ENCODE results near the gene FEM1B.

FEM1B gene

GRCh38 chr15:68307131-68307928 is 29.8 kb downstream of the FEM1B start:
- DNase-seq (ENCODE audit: low spot score), result no peak

- no peak for DNase-seq (ENCODE audit: low spot score)
Measured at GRCh38 chr15:68309024-68309423, 31.5 kb downstream of the FEM1B start.

GRCh38 chr15:68310178-68310803 is 32.7 kb downstream of the FEM1B start:
- no peak for DNase-seq (ENCODE audit: low spot score)

DNA sequence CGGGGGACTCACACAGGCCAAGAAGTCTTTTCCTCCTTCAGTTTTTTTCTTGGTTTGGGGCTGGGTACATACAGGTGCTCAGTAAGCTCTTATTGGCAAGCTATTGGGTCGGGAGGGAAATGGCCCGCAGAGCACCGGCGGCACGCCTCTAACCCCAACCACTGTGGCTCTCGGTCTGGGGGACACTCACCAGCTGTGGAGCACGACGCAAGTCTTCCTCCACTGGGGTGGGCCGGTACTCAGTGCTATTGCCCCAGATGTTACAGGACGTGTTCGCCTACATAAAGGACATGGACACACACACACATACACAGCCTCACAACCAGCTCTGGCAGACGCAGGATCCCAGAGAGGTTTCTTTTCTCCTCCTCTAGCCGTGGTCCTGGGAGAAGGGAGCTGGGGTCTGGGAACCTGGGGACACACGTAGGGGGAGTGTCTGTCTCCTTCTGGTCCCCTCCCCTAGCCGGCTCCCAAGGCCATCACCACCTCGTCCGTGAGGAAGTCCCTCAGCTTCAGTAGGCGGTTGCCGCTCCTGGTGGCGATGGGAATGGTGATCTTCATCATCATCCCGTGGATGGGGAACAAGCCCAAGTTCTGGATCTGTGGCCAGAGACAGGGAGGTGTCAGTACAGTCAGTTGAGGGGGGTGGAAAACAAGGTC is 33.4 kb downstream of the FEM1B start:
- no peak for DNase-seq (ENCODE audit: low spot score)

DNA sequence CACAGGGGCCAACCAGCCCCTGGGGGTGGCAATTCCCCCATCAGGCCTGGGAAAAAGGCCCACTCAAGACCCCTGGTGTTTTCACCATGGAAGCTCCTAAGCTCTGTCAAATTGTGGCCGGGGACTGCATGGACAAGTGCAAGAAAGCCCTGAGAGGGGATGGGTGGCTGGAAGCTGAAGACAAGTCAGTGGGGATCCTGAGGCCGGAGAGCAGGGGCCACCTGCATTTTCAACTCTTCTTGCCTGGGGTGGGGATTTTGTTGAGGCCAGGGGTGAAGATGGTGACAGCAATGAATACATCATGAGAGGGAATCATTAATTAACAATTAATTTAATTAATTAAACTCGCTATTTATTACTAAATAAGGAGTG is 33.9 kb downstream of the FEM1B start:
- no peak for DNase-seq (ENCODE audit: low spot score)

DNA sequence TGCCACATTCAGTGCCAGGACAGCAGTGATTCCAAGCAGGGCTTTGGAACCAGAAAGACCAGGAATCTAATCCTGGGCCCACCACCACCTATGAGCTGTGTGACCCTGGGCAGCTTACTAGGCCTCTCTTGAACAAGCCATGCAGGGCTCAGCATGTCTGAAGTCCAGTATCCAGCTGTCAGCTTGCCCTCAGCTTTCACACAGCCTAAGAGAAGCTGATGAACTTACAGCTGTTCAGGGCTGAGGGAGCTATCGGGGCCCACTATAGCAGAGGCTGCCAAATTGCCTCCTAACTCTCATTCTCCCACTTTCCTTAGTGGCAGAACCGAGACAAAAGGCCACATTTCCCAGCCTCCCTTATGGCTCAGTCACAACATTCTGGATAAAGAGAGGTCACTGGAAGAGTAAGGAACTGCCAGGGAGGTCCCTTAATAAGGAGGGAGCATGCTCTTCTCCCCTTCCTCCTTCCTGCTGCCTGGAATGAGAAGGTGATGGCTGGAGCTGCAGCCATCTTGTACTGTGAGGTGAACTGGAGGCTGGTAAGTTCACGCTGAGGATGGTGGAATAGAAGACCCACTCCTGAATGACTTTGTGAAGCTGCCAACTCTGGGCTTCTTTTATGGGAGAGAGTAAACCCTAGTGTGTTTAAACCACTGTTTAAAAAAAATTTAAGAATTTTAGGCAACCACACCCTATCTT is 34.5 kb downstream of the FEM1B start:
- no peak for DNase-seq (ENCODE audit: low spot score)

GRCh38 chr15:68312701-68313204 is 35.2 kb downstream of the FEM1B start:
- no peak for DNase-seq (ENCODE audit: low spot score)

DNA sequence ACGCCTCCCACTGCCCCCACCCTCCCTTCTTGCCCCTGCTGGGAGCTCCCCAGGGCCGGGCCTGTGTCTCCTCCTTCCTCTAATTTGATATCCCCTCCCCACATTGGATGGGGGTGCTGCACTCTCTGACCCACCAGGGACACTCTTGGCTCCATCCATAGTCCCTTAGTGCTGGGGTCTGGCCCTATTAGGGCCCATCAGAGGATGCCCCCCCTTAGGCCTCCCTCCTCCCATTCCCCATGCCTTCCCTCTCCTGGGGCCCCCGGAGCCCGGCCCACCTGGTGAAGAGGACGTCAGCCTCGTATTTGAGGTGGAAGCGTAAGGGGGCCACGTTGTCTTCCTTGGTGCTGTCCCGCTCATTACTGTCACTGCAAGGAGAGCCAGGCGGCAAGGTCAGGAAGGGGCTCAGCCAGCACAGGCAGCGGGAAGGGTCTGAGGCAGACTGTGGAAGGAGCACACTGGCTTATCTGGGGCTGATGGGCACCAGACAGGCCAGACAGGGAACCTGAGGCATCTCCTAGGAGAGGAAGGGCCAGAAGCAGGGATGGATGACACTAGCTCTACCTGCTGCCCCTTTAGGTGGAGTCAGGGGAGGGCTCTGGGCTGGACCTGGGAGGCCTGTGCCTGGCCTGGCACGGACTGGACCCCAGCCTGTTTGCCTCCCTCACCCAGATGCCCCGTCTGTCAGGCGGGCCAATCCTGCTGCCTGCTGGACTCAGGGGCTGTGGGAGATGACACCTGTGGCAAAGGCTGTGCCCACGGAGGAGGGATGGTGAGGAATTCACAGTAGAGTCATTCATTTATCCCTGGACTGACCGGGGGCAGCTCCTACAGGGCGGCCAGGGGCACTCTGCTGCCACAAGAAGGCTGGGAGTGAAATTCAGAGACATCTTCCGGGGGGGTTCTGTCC is 36.2 kb downstream of the FEM1B start:
- no peak for DNase-seq (ENCODE audit: low spot score)

DNA sequence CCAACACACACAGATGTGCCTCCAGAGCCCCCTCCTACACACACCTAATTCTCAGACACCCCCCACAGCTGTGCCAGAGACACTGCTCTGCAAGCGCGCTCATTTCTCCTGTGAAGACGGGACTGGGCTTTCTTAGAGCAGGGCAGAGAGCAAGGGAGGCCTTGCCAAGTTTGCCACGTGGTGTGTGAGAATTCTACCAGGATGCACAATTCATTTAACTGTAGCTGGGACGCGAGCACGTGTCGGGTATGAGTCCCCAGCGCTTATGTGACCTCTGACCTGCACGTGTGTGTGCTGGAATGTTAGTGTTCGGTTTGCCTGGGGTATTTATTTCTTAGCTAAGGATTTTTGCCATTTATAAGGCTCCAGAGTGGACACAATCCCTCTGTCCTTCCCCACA is 37.0 kb downstream of the FEM1B start:
- no peak for DNase-seq (ENCODE audit: low spot score)

GRCh38 chr15:68315035-68315434 is 37.5 kb downstream of the FEM1B start:
- no peak for DNase-seq (ENCODE audit: low spot score)

DNA sequence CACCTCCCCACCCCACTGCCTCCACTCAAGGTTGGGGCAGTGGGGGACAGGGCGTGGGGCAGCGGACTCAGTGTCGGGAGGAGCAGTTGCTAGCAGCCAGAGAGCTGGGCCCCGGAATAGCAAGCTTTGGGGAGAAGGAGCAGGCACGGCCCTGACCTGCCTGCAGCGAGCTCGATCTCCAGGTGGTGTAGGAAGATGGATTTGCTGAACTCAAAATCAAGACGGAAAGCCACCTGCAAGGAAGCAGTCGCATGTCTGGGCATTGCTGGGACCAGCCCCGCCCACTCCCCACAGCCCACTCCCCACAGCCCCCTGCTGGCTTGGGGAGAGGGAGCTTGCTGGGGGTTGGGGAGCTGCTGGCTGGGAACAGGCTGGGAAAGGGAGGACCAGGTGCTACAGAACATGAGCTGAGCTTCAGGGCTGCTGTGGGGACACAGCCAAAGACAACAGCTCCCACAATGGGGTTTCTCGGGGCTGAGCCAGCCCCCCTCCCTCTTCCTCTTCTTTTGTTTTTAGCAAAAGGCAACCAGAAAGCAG is 38.0 kb downstream of the FEM1B start:
- DNase-seq (ENCODE audit: low spot score), result no peak

GRCh38 chr15:68316061-68316804 is 38.7 kb downstream of the FEM1B start:
- no peak for DNase-seq (ENCODE audit: low spot score)

DNA sequence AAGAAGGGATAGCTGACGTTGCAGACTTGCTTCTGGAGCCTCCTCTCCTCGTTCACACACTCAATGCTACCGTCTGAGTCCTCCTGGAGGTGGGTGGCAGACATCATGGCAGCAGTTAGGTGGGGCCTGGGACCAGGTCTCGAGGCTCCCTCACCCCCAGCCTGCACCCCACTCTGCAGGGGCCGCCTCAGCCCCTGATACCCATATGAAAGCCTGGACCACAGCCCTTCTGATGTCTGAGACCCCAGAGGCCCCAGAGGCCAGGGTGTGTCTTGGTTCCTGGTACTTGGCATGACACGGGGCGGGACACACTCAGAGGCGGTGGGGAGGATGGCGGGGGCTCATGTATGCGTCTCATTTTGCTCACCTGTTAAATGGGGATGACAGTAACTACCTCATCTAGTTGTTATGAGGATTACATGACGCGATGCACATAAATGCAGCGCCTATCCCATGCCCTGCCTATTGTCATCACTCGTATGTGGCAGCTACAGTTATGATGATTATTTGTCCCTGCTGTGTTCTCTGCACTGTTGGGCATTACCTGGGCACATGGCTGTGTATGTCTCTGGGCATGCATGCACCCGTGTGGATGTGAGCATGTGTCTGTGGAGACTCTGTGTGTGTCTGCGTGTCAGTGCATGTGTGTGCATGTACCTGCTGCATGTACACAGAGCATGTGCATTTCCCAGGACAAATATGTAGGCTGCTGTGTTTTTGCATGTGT is 39.9 kb downstream of the FEM1B start:
- no peak for DNase-seq (ENCODE audit: low spot score)

- no peak for DNase-seq (ENCODE audit: low spot score)
Measured at GRCh38 chr15:68318008-68318835, 40.7 kb downstream of the FEM1B start.

DNA sequence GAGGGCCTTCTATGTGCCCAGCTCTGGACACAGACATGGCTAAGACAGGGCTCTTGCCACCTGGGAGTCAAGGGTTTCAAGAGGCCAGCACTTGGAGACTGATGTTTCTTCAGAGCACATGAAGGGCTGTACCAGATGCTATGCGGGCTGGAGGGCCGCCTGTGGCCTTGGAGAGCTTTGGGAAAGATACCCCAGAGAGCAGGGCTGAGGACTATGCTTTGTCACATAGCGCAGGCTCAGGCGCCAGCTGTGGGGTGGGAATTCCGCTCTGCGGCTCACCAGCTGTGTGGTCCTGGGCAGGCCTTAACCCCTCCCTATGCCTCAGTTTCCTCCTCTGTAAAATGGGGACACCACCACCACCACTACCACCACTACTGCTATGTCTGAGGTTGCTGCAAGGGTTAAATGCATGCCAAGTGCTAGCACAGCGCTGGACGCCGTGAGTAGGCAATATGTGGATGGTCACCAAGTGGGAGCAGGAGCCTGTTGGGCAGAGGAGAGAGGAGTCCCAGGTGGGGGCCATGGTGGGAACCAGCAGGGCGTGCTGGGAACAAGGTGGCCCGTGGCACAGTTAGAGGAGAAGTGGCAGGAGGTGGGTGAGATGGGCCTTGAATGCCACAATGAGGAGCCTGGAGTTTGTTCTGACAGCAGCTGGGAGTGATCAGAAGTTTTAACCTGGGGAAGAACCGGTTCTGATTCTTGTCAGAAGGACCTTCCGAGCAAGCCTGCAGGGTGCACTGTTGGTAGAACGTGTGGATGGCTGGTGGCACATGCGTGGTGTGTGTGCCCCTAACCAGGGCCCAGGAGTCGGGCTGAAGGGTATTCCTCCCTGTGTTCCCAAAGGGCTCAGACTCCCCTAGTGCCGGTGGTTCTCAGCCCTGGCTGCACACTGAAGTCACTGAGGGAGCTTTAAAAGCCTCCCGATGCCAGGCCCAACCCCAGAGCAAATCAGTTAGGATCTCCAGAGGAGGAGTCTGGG is 41.7 kb downstream of the FEM1B start:
- DNase-seq (ENCODE audit: low spot score), result no peak

DNA sequence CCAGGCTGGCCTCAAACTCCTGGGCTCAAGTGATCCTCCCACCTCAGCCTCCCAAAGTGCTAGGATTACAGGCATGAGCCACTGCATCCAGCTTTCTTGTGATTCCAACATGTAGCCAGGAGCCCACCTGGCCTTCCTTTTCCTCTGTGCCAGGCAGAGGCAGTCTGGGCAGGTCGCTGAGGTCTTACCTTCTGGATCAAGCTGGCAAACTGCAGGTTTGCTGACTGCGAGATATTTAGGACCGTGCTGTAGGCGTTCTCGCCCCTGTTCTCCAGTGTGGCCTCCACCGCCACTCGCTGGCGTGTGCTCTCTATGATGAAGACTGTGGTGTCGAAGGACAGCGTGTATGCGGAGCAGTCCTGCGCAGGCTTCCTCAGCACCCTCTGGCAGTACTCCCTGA is 42.5 kb downstream of the FEM1B start:
- no peak for DNase-seq (ENCODE audit: low spot score)

DNA sequence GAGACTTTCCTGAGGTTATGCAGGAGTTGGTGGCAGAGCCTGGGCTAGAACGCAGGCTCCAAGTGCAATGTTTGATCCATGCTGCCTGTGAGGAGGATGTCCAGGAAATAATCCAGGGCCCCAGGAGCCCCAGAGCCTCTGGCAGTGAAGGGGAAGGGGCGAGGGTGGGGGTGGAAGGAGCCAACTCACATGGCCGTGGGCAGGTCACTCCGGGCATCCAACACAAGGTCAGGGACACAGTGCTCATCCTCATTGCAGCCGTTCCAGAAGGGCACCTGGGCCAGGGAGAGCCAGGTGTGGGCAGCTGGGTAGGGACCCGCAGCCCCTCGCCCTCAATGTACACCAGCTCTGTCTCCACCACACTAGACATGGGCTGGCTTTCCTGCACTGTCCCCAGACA is 43.7 kb downstream of the FEM1B start:
- DNase-seq (ENCODE audit: low spot score), result no peak

- DNase-seq (ENCODE audit: low spot score), result no peak
Measured at GRCh38 chr15:68322796-68323195, 45.3 kb downstream of the FEM1B start.
